Aorta (tissue), 5 donors: ENCODE measurements around the gene ADCY5. TPM values are rescaled to one million over a fixed set of nuclear protein-coding genes. Genes with fewer than 3 reads are reported as not detected.

ENCODE experiments used
- ATAC-seq: fragments of 200-7000 bp; cut with Tn5 transposase; one replicate; pipeline ENCODE4 v1.9.1; 2022; ENCODE audit warnings: moderate library complexity; ENCODE audit not compliant: low FRiP score
- DNase-seq, 2 donors: peaks; one replicate each; pipeline ENCODE4 v3.0.0-alpha.2; 2020
- H3K27ac ChIP-seq, 2 donors: one replicate each; pipeline ENCODE4 v1.5.1; 2013; ENCODE audit warnings: low read length in 2 of 2, mild to moderate bottlenecking in 2 of 2, moderate library complexity in 2 of 2, control low read depth in 1 of 2, inconsistent platforms in 1 of 2, low read depth in 1 of 2
- H3K27me3 ChIP-seq, 2 donors: one replicate each; pipeline ENCODE4 v1.6.1; 2013; ENCODE audit warnings: control low read depth in 1 of 2, low read length in 1 of 2, mild to moderate bottlenecking in 1 of 2, moderate library complexity in 1 of 2; ENCODE audit not compliant: insufficient read depth in 2 of 2, control insufficient read depth in 1 of 2
- H3K36me3 ChIP-seq, 2 donors: one replicate each; pipeline ENCODE4 v1.6.1; 2013; ENCODE audit warnings: control low read depth in 1 of 2, low read length in 1 of 2, mild to moderate bottlenecking in 1 of 2; ENCODE audit not compliant: insufficient read depth in 2 of 2, control insufficient read depth in 1 of 2
- H3K4me1 ChIP-seq, 2 donors: one replicate each; pipeline ENCODE4 v1.6.1; 2013; ENCODE audit warnings: low read length in 2 of 2, control low read depth in 1 of 2, mild to moderate bottlenecking in 1 of 2, moderate library complexity in 1 of 2; ENCODE audit not compliant: insufficient read depth in 2 of 2, control insufficient read depth in 1 of 2
- H3K4me3 ChIP-seq, 2 donors: one replicate each; pipeline ENCODE4 v1.5.1; 2013; ENCODE audit warnings: low read length in 2 of 2, control low read depth in 1 of 2, mild to moderate bottlenecking in 1 of 2
- H3K9me3 ChIP-seq: one replicate; pipeline ENCODE4 v1.6.1; 2013; ENCODE audit warnings: mild to moderate bottlenecking, low read length; ENCODE audit not compliant: control insufficient read depth
- WGBS, 2 donors: extraction: QIAGEN DNeasy Blood & Tissue Kit; methylation state at CpG; one replicate each; pipeline ENCODE4 v1.1.7; 2013; 5-methylcytosine and 5-hydroxymethylcytosine counted together
- intact Hi-C, 2 donors: fragments of 100-400 bp; cut with DNase I; formaldehyde crosslinking; loops; one replicate each; pipeline versions ENCODE4 v1.14.2 to v1.15.0; 2022
- polyA plus RNA-seq, 2 donors: library from polyadenylated mRNA; stranded (reverse); fragments of 200-250 nt; gene quantifications; one replicate each; pipeline ENCODE4 v1.2.3, GENCODE V29; 2013
- total RNA-seq, 2 donors: library from RNA; stranded (reverse); fragmentation: NEBNext Ultra II Directional; extraction: Animal tissue kit (Norgen Biotek cat#: 25700); gene quantifications; one replicate each; pipeline ENCODE4 v1.2.1, GENCODE V29; 2021
- donor health status: healthy with polysubstance abuse.
- donor health status: Bipolar disorder and iron deficiency.
- donor health status: DM: no; HTN: no; CAD: no.
- donor health status: DM: no; HTN: no; CAD: no.
- donor health status: DM: yes; HTN: yes; CAD: no.

The ADCY5 gene
- total and polyA plus RNA-seq, 4 donors: 6.6 to 72.7 (median 40.9) TPM

DNA sequence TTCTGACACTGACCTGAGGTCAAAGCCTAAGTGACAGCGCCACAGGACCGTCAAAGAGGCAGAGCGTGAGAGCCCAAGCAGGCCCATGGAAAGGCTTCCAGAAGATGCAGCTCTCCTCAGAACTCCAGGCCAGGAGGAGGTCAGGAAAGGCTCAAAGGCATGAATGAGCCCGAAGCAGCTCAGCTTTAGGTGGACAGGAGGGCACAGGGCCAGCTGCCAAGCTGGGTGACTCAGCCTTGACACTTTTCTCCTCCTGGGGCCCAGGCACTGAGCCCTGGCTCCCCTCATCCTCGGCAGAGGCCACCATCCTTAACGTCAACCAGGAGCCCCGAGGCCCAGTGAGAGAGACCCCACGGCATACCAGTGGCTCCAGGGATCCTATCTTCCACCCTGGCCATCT, 62.9 kb downstream of the ADCY5 start:
- H3K27ac ChIP-seq: peak overlapping the region; percentile 88 to 92
- 14 to 21% methylated on average over 8 of the region's 8 CpGs for WGBS, 2 donors

DNA sequence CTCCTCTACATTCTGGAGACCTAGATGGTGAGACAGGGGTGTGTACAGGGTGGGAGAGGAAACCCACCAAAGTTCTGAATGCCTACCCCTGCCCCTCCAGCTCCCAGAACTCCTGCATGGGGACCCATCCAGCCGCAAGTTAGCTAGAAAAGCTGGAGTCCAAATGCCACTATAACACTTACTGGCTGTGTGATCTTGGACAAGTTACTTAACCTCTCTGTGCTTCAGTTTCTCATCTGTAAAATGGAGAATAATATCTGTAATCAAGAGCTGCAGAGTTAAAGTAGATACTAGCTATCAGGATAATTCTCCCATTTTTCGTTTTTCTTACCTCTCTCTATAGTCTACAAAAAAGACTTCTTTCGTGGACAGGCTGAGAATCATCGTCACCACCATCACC, 63.4 kb downstream of the ADCY5 start:
- intact Hi-C loops: loop anchor here in 1 of 2 donors (5.0 kb wide), 1 partner anchor 62 kb away; the partner anchor contains the start of gene ADCY5
- ATAC-seq: no peak
- no peaks in the 10 kb centered on the region for H3K9me3 ChIP-seq
- peak in 1 of 2 donors; percentile 33 for DNase-seq
- peak overlapping the region; percentile 88 to 92 for H3K27ac ChIP-seq
- H3K4me1 ChIP-seq: peaks cover 0 to 1% of the 10 kb centered on the region in 2 donors
- 60 to 73% methylated on average over 4 of the region's 4 CpGs for WGBS, 2 donors
- H3K27me3 ChIP-seq: no peaks in the 10 kb centered on the region
- H3K36me3 ChIP-seq: no peaks in the 10 kb centered on the region
- H3K4me3 ChIP-seq: no peak overlapping the region

More for the DNA sequence above, 62.9 kb downstream of the ADCY5 start:
- H3K4me3 ChIP-seq: no peak overlapping the region
- H3K4me1 ChIP-seq: peaks cover 0 to 1% of the 10 kb centered on the region in 2 donors
- intact Hi-C loops: loop anchor here in 1 of 2 donors (5.0 kb wide), 1 partner anchor 61 kb away; the partner anchor contains the start of gene ADCY5
- H3K27me3 ChIP-seq: no peaks in the 10 kb centered on the region
- H3K36me3 ChIP-seq: no peaks in the 10 kb centered on the region
- no peaks in the 10 kb centered on the region for H3K9me3 ChIP-seq
- peak; percentile 78 to 89 for DNase-seq
- ATAC-seq: peak; percentile 37

DNA sequence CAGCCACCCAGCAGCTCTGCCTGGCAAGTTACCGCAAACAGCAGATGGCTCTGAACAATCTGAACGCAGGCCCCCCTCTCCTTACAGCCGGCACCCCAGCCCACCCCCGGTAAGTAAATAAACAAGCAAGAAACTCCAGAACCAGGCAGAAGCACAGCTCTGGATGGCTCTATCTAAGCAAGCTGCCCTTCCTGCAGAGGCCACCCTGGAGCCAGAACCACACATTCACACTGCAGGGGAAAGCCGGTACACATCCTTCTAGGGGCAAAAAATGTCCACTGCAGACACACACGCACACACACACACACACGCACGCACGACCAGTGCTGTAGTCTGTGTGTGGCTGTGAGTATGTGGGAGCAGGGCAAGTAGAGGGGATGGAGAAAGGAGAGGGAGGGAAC, 63.9 kb downstream of the ADCY5 start:
- ATAC-seq: peak; percentile 71
- Histone ChIP-seq H3K9me3 (no peaks in the 10 kb centered on the region), H3K36me3 (no peaks in the 10 kb centered on the region), H3K27ac (peak overlapping the region; percentile 56 to 85), H3K4me3 (no peak overlapping the region), H3K4me1 (peaks cover 0 to 1% of the 10 kb centered on the region in 2 donors), H3K27me3 (no peaks in the 10 kb centered on the region)
- 2 to 9% methylated on average over 9 of the region's 9 CpGs for WGBS, 2 donors
- DNase-seq: peak; percentile 62 to 71
- intact Hi-C loops: loop anchor here in 1 of 2 donors (5.0 kb wide), 1 partner anchor 62 kb away; the partner anchor contains the start of gene ADCY5

DNA sequence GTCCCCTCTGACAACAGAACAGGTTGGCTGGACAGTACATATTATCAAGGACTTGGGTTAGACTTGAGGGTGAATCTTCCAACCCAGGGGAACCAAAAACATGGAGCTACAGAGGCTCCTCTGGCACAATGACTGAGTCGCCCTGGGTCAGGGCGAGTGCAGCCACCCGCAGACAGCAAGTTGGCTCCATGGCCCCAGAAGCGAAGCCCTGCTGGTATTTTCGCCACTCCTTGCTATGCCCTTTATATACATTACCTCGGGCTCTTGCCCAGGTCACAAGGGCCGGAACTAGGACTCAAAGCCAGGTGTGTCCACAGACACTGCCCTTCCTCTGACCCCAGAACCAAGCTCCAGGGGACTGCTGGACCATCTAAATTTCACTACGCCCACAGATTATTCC, 64.6 kb downstream of the ADCY5 start:
- ATAC-seq (no peak), DNase-seq (no peak)
- Histone ChIP-seq H3K4me1 (peaks cover 0 to 1% of the 10 kb centered on the region in 2 donors), H3K36me3 (no peaks in the 10 kb centered on the region), H3K4me3 (no peak overlapping the region), H3K27ac (peak overlapping the region; percentile 56 to 85), H3K9me3 (no peaks in the 10 kb centered on the region), H3K27me3 (no peaks in the 10 kb centered on the region)
- 58 to 64% methylated on average over 8 of the region's 8 CpGs for WGBS, 2 donors
- intact Hi-C loops: no loop called here

DNA sequence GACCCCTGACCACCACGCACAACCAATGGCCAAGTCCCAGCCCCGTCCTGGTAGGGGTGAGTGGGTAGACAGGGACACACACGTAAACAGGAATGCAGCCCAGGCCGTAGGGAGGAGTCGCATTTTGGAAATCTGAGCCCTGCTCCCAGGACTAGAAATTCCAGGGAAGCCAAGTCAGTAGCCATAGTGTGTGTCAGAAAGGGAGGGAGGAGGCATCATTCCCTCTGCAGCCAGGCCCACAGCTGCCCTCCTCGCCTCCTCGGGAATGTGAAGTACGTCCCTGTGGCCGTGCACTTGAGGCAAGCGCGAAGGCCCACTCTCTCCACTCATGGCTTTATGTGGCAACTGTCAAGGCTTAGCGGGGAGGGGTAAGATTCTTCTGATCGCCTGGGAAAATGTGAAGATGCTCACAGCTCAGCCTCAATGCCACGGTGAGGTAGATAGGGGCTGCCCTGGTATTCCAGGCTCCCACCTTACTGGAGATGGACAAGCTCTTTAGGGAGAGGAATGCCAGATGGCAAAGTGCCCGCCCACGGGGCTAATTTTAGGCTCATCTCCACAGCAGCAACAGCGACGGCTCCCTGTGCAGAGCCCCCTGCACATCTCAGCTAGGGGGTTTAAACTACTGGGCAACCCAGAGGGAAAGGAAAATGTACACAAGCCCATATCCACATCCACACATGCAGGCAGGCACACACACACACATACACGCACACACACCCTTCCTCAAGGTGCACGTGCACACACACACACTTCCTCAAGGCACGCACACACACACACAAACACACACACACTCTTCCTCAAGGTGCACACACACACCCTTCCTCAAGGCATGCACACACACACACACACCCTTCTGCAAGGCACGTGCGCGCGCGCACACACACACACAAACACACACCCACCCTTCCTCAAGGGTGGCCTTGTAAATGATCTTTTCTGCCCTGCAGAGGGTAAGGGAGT, 65.5 kb downstream of the ADCY5 start:
- no peaks in the 10 kb centered on the region for H3K36me3 ChIP-seq
- DNase-seq (no peak), ATAC-seq (no peak)
- H3K9me3 ChIP-seq: no peaks in the 10 kb centered on the region
- no peaks in the 10 kb centered on the region for H3K4me1 ChIP-seq
- H3K4me3 ChIP-seq: no peak overlapping the region
- no peaks in the 10 kb centered on the region for H3K27me3 ChIP-seq
- H3K27ac ChIP-seq: peak overlapping the region; percentile 56 to 85
- intact Hi-C loops: no loop called here
- WGBS, 2 donors: 41 to 42% methylated on average over 26 of the region's 26 CpGs

DNA sequence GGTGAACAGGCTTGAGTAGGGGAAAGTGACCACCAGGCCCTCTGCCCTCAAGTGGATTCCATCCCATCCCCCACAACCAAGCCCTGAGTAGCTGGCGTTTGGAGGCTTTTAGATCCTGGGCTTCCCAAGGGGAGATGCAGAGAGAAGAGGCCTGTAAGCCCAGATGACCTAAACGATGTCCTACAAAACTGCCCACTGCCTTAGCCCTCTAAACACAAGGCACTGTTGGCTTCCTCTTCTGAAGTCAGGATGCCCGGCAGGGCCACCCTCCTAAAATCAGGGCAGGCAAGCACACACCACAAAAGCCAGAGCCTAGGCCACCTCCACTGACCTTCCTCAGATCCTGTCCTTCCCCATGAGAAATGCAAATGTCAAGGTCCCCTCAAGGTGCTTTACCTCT, 68.6 kb downstream of the ADCY5 start:
- peak overlapping the region; percentile 6 to 55 for H3K27ac ChIP-seq
- intact Hi-C loops: no loop called here

DNA sequence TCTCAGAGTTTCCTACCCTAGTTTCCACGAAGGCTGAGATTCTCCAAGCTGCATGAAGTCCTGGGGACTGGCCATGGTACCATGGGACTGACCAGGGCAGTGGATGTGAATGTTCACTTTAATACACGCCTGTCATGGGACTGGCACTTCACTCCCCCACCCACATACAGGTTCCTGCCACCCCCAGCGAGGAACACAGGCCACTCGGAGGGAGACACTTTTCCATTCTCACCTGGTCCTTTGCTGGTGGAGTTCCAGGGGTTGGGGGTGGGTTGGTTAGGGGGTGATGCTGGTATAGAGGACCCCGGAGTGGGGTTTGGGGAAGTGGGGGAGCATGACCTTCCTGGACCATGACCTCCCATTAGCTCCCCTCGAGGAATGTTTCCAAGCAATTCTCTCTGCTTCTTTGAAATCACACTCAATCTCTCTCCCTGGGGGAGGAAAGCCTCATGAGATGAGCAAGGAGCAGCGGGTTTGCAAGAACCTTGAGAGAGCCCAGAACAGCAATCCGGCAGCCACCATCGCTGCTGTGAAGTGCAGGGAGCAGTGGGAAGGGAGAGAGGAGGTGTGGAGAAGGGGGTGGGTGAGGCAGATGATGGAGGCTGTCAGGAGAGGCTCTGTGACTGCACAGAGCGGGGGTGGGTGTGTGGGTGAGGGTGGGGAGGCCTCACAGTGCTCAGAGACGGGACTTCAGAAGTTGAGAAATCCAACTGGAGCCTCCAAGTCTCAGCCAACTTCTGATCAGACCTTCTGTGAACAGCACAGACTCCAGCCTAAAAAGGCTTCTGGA, 69.7 kb downstream of the ADCY5 start:
- no peak for DNase-seq
- no peak overlapping the region for H3K4me3 ChIP-seq
- 81 to 86% methylated on average over 11 of the region's 11 CpGs for WGBS, 2 donors
- no peak for ATAC-seq
- no peaks in the 10 kb centered on the region for H3K9me3 ChIP-seq
- no peaks in the 10 kb centered on the region for H3K27me3 ChIP-seq
- H3K36me3 ChIP-seq: no peaks in the 10 kb centered on the region
- H3K4me1 ChIP-seq: peaks cover 0 to 1% of the 10 kb centered on the region in 2 donors
- intact Hi-C loops: loop anchor here in 1 of 2 donors (10.0 kb wide), 1 partner anchor 66 kb away; the partner anchor contains the start of gene ADCY5
- H3K27ac ChIP-seq: peak overlapping the region in 1 of 2 donors; percentile 13

More for the DNA sequence above, 68.6 kb downstream of the ADCY5 start:
- DNase-seq (no peak), ATAC-seq (no peak)
- H3K9me3 ChIP-seq: no peaks in the 10 kb centered on the region
- peaks cover 0 to 1% of the 10 kb centered on the region in 2 donors for H3K4me1 ChIP-seq
- no peaks in the 10 kb centered on the region for H3K36me3 ChIP-seq
- WGBS, 2 donors: 62 to 72% methylated on average over 3 of the region's 3 CpGs
- no peak overlapping the region for H3K4me3 ChIP-seq
- H3K27me3 ChIP-seq: no peaks in the 10 kb centered on the region

DNA sequence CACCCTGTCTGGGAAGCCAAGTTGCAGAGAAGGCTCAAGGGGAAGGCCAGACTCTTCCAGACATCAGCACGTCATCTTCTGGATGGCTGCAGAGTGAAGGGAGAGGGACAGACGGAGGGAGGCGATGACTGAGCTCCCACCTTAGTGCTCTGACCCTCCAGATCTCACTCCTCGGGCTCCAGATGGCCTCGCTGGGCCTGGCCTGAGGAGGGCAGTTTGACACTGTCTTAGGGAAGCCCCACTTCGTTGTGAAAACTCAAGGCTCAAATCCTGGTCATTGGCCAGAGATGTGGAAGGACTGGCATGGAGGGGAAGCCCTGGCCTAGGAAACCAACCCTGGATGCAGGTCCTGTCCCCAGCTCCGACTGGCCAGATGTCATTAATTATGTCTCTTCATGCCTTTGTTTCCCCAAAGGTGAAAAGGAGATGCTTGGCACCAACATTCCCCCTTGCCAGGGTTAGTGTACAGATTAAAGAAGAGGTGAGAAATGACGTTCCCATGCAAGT, 70.4 kb downstream of the ADCY5 start:
- ATAC-seq: no peak
- Histone ChIP-seq H3K9me3 (no peaks in the 10 kb centered on the region), H3K27me3 (no peaks in the 10 kb centered on the region), H3K4me1 (peaks cover 0 to 1% of the 10 kb centered on the region in 2 donors), H3K36me3 (no peaks in the 10 kb centered on the region), H3K27ac (peak overlapping the region in 1 of 2 donors; percentile 10), H3K4me3 (no peak overlapping the region)
- WGBS, 2 donors: 77 to 79% methylated on average over 8 of the region's 8 CpGs
- no peak for DNase-seq
- intact Hi-C loops: loop anchor here in 1 of 2 donors (10.0 kb wide), 1 partner anchor 66 kb away; the partner anchor contains the start of gene ADCY5
